RWPE2 (cell line): ENCODE data around the gene HSD17B3.

Experiments used
- ATAC-seq: fragments of 200-7000 bp; cut with Tn5 transposase; 3 replicates; pipeline ENCODE4 v1.9.1; 2021; ENCODE audit warnings: low read depth
- DNase-seq: peaks from one replicate; pipeline ENCODE4 v3.0.0-alpha.2; 2020; ENCODE audit warnings: low spot score
- H3K27ac ChIP-seq: fragments of 450-650 bp; 2 replicates; pipeline ENCODE4 v1.5.1; 2017; ENCODE audit warnings: mild to moderate bottlenecking; ENCODE audit not compliant: poor library complexity, severe bottlenecking
- H3K27me3 ChIP-seq: fragments of 250-450 bp; sonication (Bioruptor Pico); 2 replicates; pipeline ENCODE4 v1.5.1; 2021; ENCODE audit warnings: mild to moderate bottlenecking, moderate library complexity; ENCODE audit not compliant: insufficient read depth, poor library complexity, severe bottlenecking
- H3K36me3 ChIP-seq: fragments of 250-450 bp; sonication (Bioruptor Pico); 2 replicates; pipeline ENCODE4 v1.5.1; 2020; ENCODE audit warnings: low read depth, mild to moderate bottlenecking, moderate library complexity
- H3K4me1 ChIP-seq: fragments of 250-450 bp; sonication (Bioruptor Pico); 2 replicates; pipeline ENCODE4 v1.5.1; 2021; ENCODE audit warnings: mild to moderate bottlenecking, moderate library complexity; ENCODE audit not compliant: insufficient read depth, poor library complexity, severe bottlenecking
- H3K4me3 ChIP-seq: fragments of 250-450 bp; sonication (Bioruptor Pico); 2 replicates; pipeline ENCODE4 v1.5.1; 2021; ENCODE audit warnings: mild to moderate bottlenecking, moderate library complexity; ENCODE audit not compliant: severe bottlenecking
- H3K9me3 ChIP-seq: fragments of 250-450 bp; sonication (Bioruptor Pico); 2 replicates; pipeline ENCODE4 v1.5.1; 2021; ENCODE audit warnings: mild to moderate bottlenecking, moderate library complexity; ENCODE audit not compliant: severe bottlenecking
- TF ChIP-seq, protein P1 (sequence below): fragments of 450-650 bp; IDR thresholded peaks from one replicate; pipeline ENCODE4 v1.5.1; 2017; ENCODE audit warnings: mild to moderate bottlenecking, moderate library complexity; ENCODE audit not compliant: poor library complexity, severe bottlenecking

Gene HSD17B3

DNA sequence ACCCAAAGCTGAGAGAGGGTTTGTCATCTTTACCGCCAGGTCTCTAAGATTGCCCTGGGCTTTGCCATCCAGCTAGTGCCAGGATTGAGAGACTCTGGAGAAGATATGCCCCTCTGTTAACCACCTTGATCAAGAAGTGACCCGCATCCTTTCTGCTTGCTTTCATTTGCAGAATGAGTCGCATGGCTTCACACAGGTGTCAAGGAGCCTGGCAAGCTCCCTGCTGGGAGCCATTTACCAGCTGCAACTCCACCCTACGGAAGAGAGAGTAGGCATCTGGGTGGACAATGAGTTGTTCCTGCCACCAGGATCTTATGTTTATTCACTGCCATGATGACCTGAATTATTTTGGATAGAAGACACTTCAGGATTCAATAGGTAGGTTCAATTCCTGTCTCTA is 43.0 kb downstream of the HSD17B3 start:
- ATAC-seq (no peak), DNase-seq (no peak)
- Histone ChIP-seq H3K4me3 (no peak overlapping the region), H3K27ac (no peak overlapping the region), H3K36me3 (no peaks in the 10 kb centered on the region), H3K27me3 (no peaks in the 10 kb centered on the region), H3K9me3 (no peaks in the 10 kb centered on the region), H3K4me1 (peaks cover 11% of the 10 kb centered on the region)
- TF ChIP-seq, protein P1, sequence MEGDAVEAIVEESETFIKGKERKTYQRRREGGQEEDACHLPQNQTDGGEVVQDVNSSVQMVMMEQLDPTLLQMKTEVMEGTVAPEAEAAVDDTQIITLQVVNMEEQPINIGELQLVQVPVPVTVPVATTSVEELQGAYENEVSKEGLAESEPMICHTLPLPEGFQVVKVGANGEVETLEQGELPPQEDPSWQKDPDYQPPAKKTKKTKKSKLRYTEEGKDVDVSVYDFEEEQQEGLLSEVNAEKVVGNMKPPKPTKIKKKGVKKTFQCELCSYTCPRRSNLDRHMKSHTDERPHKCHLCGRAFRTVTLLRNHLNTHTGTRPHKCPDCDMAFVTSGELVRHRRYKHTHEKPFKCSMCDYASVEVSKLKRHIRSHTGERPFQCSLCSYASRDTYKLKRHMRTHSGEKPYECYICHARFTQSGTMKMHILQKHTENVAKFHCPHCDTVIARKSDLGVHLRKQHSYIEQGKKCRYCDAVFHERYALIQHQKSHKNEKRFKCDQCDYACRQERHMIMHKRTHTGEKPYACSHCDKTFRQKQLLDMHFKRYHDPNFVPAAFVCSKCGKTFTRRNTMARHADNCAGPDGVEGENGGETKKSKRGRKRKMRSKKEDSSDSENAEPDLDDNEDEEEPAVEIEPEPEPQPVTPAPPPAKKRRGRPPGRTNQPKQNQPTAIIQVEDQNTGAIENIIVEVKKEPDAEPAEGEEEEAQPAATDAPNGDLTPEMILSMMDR, result no peak

DNA sequence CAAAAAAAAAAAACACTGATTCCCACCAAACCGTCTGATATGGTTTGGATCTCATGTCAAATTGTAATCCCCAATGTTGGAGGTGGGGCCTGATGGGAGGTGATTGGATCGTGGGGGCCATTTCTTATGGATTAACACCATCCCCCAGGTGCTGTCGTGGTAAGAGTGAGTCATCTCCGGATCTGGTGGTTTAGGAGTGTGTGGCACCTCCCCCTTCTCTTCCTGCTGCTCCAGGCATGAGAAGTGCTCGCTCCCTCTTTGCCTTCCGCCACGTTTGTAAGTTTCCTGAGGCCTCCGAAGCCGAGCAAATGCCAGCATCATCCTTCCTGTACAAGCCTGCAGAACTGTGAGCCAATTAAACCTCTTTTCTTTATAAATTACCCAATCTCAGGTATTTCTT is 45.2 kb downstream of the HSD17B3 start:
- Histone ChIP-seq H3K4me3 (no peak overlapping the region), H3K36me3 (no peaks in the 10 kb centered on the region), H3K27ac (no peak overlapping the region), H3K9me3 (no peaks in the 10 kb centered on the region), H3K4me1 (peaks cover 14% of the 10 kb centered on the region), H3K27me3 (no peaks in the 10 kb centered on the region)
- ATAC-seq, result peak; percentile 85
- TF ChIP-seq, protein P1, result no peak
- no peak for DNase-seq

DNA sequence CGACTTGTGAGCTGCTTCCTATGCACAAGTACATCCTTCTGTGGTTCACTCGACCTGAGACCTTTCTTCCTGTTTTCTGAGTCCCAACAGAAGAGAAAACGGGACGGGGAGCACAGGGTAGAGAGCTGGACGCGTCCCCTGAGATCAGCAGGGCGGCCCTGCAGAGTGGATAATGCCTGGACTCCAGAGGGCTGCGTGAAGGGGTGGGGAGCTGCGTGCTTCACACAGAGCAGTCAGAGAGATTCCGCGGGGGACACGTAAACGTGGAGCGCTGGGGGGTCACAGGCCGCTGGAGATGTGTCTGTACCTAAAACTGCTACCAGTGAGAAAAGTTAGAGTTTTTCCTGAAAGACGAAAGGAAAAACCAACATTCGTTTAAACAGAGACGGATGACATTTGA is 46.3 kb downstream of the HSD17B3 start:
- Histone ChIP-seq H3K4me3 (no peak overlapping the region), H3K27ac (no peak overlapping the region), H3K4me1 (peaks cover 21% of the 10 kb centered on the region), H3K27me3 (no peaks in the 10 kb centered on the region), H3K36me3 (no peaks in the 10 kb centered on the region), H3K9me3 (no peaks in the 10 kb centered on the region)
- DNase-seq (no peak), ATAC-seq (no peak)
- TF ChIP-seq, protein P1, result no peak

DNA sequence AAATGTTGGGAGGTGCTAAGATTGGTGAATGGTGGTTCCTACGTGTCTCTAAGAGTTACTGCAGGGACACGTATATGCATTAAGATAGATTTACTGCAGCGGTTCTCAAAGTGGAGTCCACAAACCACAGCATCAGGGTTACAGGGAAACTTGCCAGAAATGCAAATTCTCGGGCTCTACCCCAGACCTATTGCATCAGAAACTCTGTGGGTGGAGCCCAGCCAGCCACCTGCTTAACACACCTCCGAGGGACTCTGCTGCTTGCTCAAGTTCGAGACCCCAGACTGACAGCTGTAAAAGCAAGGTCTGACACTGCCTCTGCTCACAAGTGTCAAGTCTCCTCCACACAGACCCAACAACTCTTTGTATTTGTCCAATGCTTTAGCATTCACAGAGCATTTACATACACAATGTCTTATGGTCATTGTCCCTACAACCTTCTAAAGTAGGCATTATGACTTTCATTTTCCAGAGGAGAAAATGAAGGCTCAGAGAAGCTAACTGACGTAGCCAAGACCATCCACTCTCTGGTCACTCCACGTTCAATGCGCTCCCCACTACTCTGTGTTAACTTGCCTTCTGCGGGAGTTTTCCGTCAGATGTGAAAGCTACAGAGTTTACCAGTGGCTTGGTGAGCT is 48.8 kb downstream of the HSD17B3 start:
- Histone ChIP-seq H3K9me3 (no peaks in the 10 kb centered on the region), H3K27ac (no peak overlapping the region), H3K4me1 (peaks cover 21% of the 10 kb centered on the region), H3K4me3 (no peak overlapping the region), H3K27me3 (no peaks in the 10 kb centered on the region), H3K36me3 (no peaks in the 10 kb centered on the region)
- ATAC-seq, result no peak
- TF ChIP-seq, protein P1, result no peak
- DNase-seq, result no peak

DNA sequence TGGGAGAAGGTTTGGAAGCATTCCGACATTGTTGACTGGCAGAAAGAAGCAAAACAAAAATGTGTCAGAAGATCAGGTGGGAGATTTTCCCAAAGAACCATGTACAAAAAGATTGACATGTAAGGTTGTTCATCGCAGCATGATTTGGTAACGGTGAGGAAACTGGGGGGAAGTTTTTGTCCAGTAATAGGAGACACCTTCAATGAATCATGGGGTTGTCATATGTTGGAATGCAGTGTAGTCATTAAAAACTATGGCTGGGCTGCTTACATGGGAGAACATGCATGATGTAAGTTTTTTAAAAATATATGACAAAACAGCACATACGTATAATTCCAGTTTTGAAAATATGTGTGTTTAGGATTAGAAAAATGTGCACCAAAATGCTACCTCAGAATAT is 50.5 kb downstream of the HSD17B3 start:
- ATAC-seq, result peak; percentile 88
- Histone ChIP-seq H3K9me3 (no peaks in the 10 kb centered on the region), H3K36me3 (no peaks in the 10 kb centered on the region), H3K4me3 (no peak overlapping the region), H3K4me1 (peaks cover 11% of the 10 kb centered on the region), H3K27ac (no peak overlapping the region), H3K27me3 (no peaks in the 10 kb centered on the region)
- no peak for DNase-seq
- TF ChIP-seq, protein P1, result no peak
